Measurements from ENCODE around the gene FGF14.
"Not testable (repeated sequence)": the region's sequence is repeated elsewhere in the genome, so short reads cannot be mapped to it uniquely, and the experiment has no call there.

Gene FGF14

GRCh38 chr13:102187313-102187712 lies 214.5 kb downstream of the FGF14 start:
- no peak for DNase-seq

- DNase-seq = no peak
Observed at GRCh38 chr13:102185375-102185984, 216.4 kb downstream of the FGF14 start.

GRCh38 chr13:102183509-102184182 lies 218.2 kb downstream of the FGF14 start:
- no peak for DNase-seq

- no peak for DNase-seq
Observed at GRCh38 chr13:102182170-102182569, 219.7 kb downstream of the FGF14 start.

- no peak for DNase-seq
Observed at GRCh38 chr13:102177431-102177830, 224.4 kb downstream of the FGF14 start.

GRCh38 chr13:102176846-102177245 lies 225.0 kb downstream of the FGF14 start:
- DNase-seq = no peak

GRCh38 chr13:102172406-102172805 lies 229.4 kb downstream of the FGF14 start:
- no peak for DNase-seq

- no peak for DNase-seq
Observed at GRCh38 chr13:102170305-102170704, 231.5 kb downstream of the FGF14 start.

- DNase-seq = no peak
Observed at GRCh38 chr13:102169471-102170015, 232.3 kb downstream of the FGF14 start.

GRCh38 chr13:102152790-102153189 lies 249.1 kb downstream of the FGF14 start:
- DNase-seq = no peak

GRCh38 chr13:102147353-102147752 lies 254.5 kb downstream of the FGF14 start:
- DNase-seq = no peak

GRCh38 chr13:102145750-102146149 lies 256.1 kb downstream of the FGF14 start:
- no peak for DNase-seq

- no peak for DNase-seq
Observed at GRCh38 chr13:102142473-102142826, 259.4 kb downstream of the FGF14 start.

GRCh38 chr13:102141625-102142472 lies 260.0 kb downstream of the FGF14 start:
- peak in 1 of 2 donors; percentile 27 for DNase-seq

- DNase-seq = no peak
Observed at GRCh38 chr13:102139626-102140025, 262.2 kb downstream of the FGF14 start.

GRCh38 chr13:102138635-102139190 lies 263.1 kb downstream of the FGF14 start:
- no peak for DNase-seq

GRCh38 chr13:102137904-102138303 lies 263.9 kb downstream of the FGF14 start:
- DNase-seq = not testable (repeated sequence)

- no peak for DNase-seq
Observed at GRCh38 chr13:102136735-102137296, 265.0 kb downstream of the FGF14 start.

- no peak for DNase-seq
Observed at GRCh38 chr13:102132777-102133295, 269.0 kb downstream of the FGF14 start.

- DNase-seq = no peak
Observed at GRCh38 chr13:102131246-102131645, 270.6 kb downstream of the FGF14 start.

GRCh38 chr13:102128216-102128810 lies 273.5 kb downstream of the FGF14 start:
- DNase-seq = peak in 1 of 2 donors; percentile 1

- no peak for DNase-seq
Observed at GRCh38 chr13:102127153-102127552, 274.7 kb downstream of the FGF14 start.

Data from inflammatory macrophage treated with lipopolysaccharide for 1 hour (primary cell).